HEK293T (cell line): ENCODE results near the gene TANC1.

Experiments used
- ARNT ChIP-seq: fragments of 450-650 bp; IDR thresholded peaks from 2 replicates; pipeline ENCODE4 v1.6.1; 2017; ENCODE audit warnings: mild to moderate bottlenecking
- BHLHE40 ChIP-seq: fragments of 450-650 bp; IDR thresholded peaks from 2 replicates; pipeline ENCODE4 v1.6.1; 2016; ENCODE audit warnings: mild to moderate bottlenecking, moderate library complexity, borderline replicate concordance
- ELF4 ChIP-seq: fragments of 450-650 bp; IDR thresholded peaks from 2 replicates; pipeline ENCODE4 v1.6.1; 2017; ENCODE audit warnings: antibody characterized with exemption
- FOXA1 ChIP-seq: fragments of 450-650 bp; IDR thresholded peaks from 2 replicates; pipeline ENCODE4 v1.6.1; 2016; ENCODE audit warnings: mild to moderate bottlenecking
- FOXK2 ChIP-seq: fragments of 450-650 bp; IDR thresholded peaks from 2 replicates; pipeline ENCODE4 v1.6.1; 2016; ENCODE audit warnings: mild to moderate bottlenecking
- FOXM1 ChIP-seq: fragments of 450-650 bp; IDR thresholded peaks from 2 replicates; pipeline ENCODE4 v1.6.1; 2017; ENCODE audit warnings: mild to moderate bottlenecking, borderline replicate concordance
- HDGF ChIP-seq: fragments of 450-650 bp; IDR thresholded peaks from 2 replicates; pipeline ENCODE4 v1.6.1; 2017; ENCODE audit warnings: antibody characterized with exemption, borderline replicate concordance
- LEF1 ChIP-seq: fragments of 450-650 bp; IDR thresholded peaks from 2 replicates; pipeline ENCODE4 v1.6.1; 2017; ENCODE audit warnings: mild to moderate bottlenecking, borderline replicate concordance
- PKNOX1 ChIP-seq: fragments of 450-650 bp; IDR thresholded peaks from 2 replicates; pipeline ENCODE4 v1.6.1; 2016
- SP1 ChIP-seq: fragments of 450-650 bp; IDR thresholded peaks from 2 replicates; pipeline ENCODE4 v1.6.1; 2017
- SUZ12 ChIP-seq: fragments of 450-650 bp; IDR thresholded peaks from 2 replicates; pipeline ENCODE4 v1.6.1; 2016; ENCODE audit warnings: mild to moderate bottlenecking
- TARDBP ChIP-seq: fragments of 450-650 bp; IDR thresholded peaks from 2 replicates; pipeline ENCODE4 v1.6.1; 2016

GRCh38 chr2:159188449-159188848 is 220.0 kb downstream of the TANC1 start:
- TF ChIP-seq SP1 = no peak
- TF ChIP-seq BHLHE40 = no peak
- TF ChIP-seq FOXA1 = no peak
- TF ChIP-seq HDGF = no peak
- no peak for TF ChIP-seq ARNT
- no peak for TF ChIP-seq FOXM1
- TF ChIP-seq LEF1 = no peak
- no peak for TF ChIP-seq ELF4
- TF ChIP-seq SUZ12 = no peak
- no peak for TF ChIP-seq FOXK2
- no peak for TF ChIP-seq PKNOX1
- TF ChIP-seq TARDBP = no peak
